Dendritic cell treated with granulocyte-macrophage colony-stimulating factor and Interleukin-4, amounts not matched to agents 40 ng/mL and 50 ng/mL, for 4 days (primary cell): ENCODE measurements around the gene IRF2BP2.

Source experiments
- H3K27ac Mint-ChIP-seq: one replicate; pipeline ENCODE4 v1.8.0; 2022; ENCODE audit warnings: mild to moderate bottlenecking, mixed read lengths
- H3K27me3 Mint-ChIP-seq: one replicate; pipeline ENCODE4 v1.8.0; 2022; ENCODE audit warnings: mild to moderate bottlenecking, mixed read lengths
- H3K36me3 Mint-ChIP-seq: one replicate; pipeline ENCODE4 v1.8.0; 2022; ENCODE audit warnings: low read depth, mixed read lengths
- H3K4me1 Mint-ChIP-seq: one replicate; pipeline ENCODE4 v1.8.0; 2022; ENCODE audit warnings: low read depth, mixed read lengths
- H3K4me3 Mint-ChIP-seq: one replicate; pipeline ENCODE4 v1.8.0; 2022; ENCODE audit warnings: mild to moderate bottlenecking, moderate library complexity, mixed read lengths
- H3K9me3 Mint-ChIP-seq: one replicate; pipeline ENCODE4 v1.8.0; 2022; ENCODE audit warnings: mixed read lengths
- intact Hi-C: fragments of 100-400 bp; cut with micrococcal nuclease; formaldehyde crosslinking; loops from one replicate; pipeline ENCODE4 v1.15.0; 2022

Gene IRF2BP2

GRCh38 chr1:234565132-234565531, 44.8 kb downstream of the IRF2BP2 start:
- Mint-ChIP-seq H3K4me1 (no peaks in the 10 kb centered on the region), H3K27ac (no peak overlapping the region), H3K27me3 (no peaks in the 10 kb centered on the region), H3K36me3 (no peaks in the 10 kb centered on the region), H3K9me3 (no peaks in the 10 kb centered on the region), H3K4me3 (no peak overlapping the region)
- intact Hi-C loops = no loop called here

- Mint-ChIP-seq H3K36me3 (no peaks in the 10 kb centered on the region), H3K27ac (no peak overlapping the region), H3K9me3 (no peaks in the 10 kb centered on the region), H3K4me3 (no peak overlapping the region), H3K27me3 (no peaks in the 10 kb centered on the region), H3K4me1 (no peaks in the 10 kb centered on the region)
- intact Hi-C loops = no loop called here
Measured at GRCh38 chr1:234564035-234565029, 45.6 kb downstream of the IRF2BP2 start.

GRCh38 chr1:234562334-234562733, 47.6 kb downstream of the IRF2BP2 start:
- no peaks in the 10 kb centered on the region for H3K27me3 Mint-ChIP-seq
- no peaks in the 10 kb centered on the region for H3K4me1 Mint-ChIP-seq
- no peak overlapping the region for H3K4me3 Mint-ChIP-seq
- H3K27ac Mint-ChIP-seq = no peak overlapping the region
- intact Hi-C loops = no loop called here
- H3K9me3 Mint-ChIP-seq = no peaks in the 10 kb centered on the region
- no peaks in the 10 kb centered on the region for H3K36me3 Mint-ChIP-seq

- no peaks in the 10 kb centered on the region for H3K27me3 Mint-ChIP-seq
- H3K9me3 Mint-ChIP-seq = no peaks in the 10 kb centered on the region
- no peaks in the 10 kb centered on the region for H3K36me3 Mint-ChIP-seq
- no peaks in the 10 kb centered on the region for H3K4me1 Mint-ChIP-seq
- intact Hi-C loops = no loop called here
- no peak overlapping the region for H3K27ac Mint-ChIP-seq
- no peak overlapping the region for H3K4me3 Mint-ChIP-seq
Measured at GRCh38 chr1:234561319-234561718, 48.7 kb downstream of the IRF2BP2 start.

- Mint-ChIP-seq H3K27me3 (no peaks in the 10 kb centered on the region), H3K4me1 (no peaks in the 10 kb centered on the region), H3K4me3 (no peak overlapping the region), H3K27ac (no peak overlapping the region), H3K9me3 (no peaks in the 10 kb centered on the region), H3K36me3 (no peaks in the 10 kb centered on the region)
- intact Hi-C loops = no loop called here
Measured at GRCh38 chr1:234559902-234560676, 49.9 kb downstream of the IRF2BP2 start.

GRCh38 chr1:234559152-234559901, 50.7 kb downstream of the IRF2BP2 start:
- no peaks in the 10 kb centered on the region for H3K9me3 Mint-ChIP-seq
- H3K4me1 Mint-ChIP-seq = no peaks in the 10 kb centered on the region
- intact Hi-C loops = no loop called here
- H3K27me3 Mint-ChIP-seq = no peaks in the 10 kb centered on the region
- no peak overlapping the region for H3K4me3 Mint-ChIP-seq
- no peak overlapping the region for H3K27ac Mint-ChIP-seq
- H3K36me3 Mint-ChIP-seq = no peaks in the 10 kb centered on the region

- no peaks in the 10 kb centered on the region for H3K4me1 Mint-ChIP-seq
- no peaks in the 10 kb centered on the region for H3K9me3 Mint-ChIP-seq
- H3K27me3 Mint-ChIP-seq = peaks cover 1% of the 10 kb centered on the region
- no peak overlapping the region for H3K4me3 Mint-ChIP-seq
- H3K27ac Mint-ChIP-seq = no peak overlapping the region
- intact Hi-C loops = no loop called here
- H3K36me3 Mint-ChIP-seq = no peaks in the 10 kb centered on the region
Measured at GRCh38 chr1:234558330-234558836, 51.6 kb downstream of the IRF2BP2 start.

GRCh38 chr1:234556245-234556943, 53.6 kb downstream of the IRF2BP2 start:
- Mint-ChIP-seq H3K4me3 (no peak overlapping the region), H3K27ac (no peak overlapping the region), H3K9me3 (no peaks in the 10 kb centered on the region), H3K36me3 (no peaks in the 10 kb centered on the region), H3K4me1 (no peaks in the 10 kb centered on the region), H3K27me3 (peaks cover 1% of the 10 kb centered on the region)
- intact Hi-C loops = no loop called here

- H3K4me1 Mint-ChIP-seq = no peaks in the 10 kb centered on the region
- intact Hi-C loops = no loop called here
- H3K27ac Mint-ChIP-seq = no peak overlapping the region
- no peaks in the 10 kb centered on the region for H3K36me3 Mint-ChIP-seq
- no peak overlapping the region for H3K4me3 Mint-ChIP-seq
- no peaks in the 10 kb centered on the region for H3K9me3 Mint-ChIP-seq
- H3K27me3 Mint-ChIP-seq = peaks cover 1% of the 10 kb centered on the region
Measured at GRCh38 chr1:234555390-234556024, 54.5 kb downstream of the IRF2BP2 start.

GRCh38 chr1:234554698-234555311, 55.2 kb downstream of the IRF2BP2 start:
- H3K27me3 Mint-ChIP-seq = peaks cover 1% of the 10 kb centered on the region
- H3K4me3 Mint-ChIP-seq = no peak overlapping the region
- intact Hi-C loops = no loop called here
- H3K4me1 Mint-ChIP-seq = no peaks in the 10 kb centered on the region
- H3K27ac Mint-ChIP-seq = no peak overlapping the region
- H3K9me3 Mint-ChIP-seq = no peaks in the 10 kb centered on the region
- H3K36me3 Mint-ChIP-seq = no peaks in the 10 kb centered on the region
